ENCODE measurements around the gene PRKACA. TPM values are rescaled to one million over a fixed set of nuclear protein-coding genes. Genes with fewer than 3 reads are reported as not detected.

Gene PRKACA
- total and polyA plus RNA-seq, 8 donors, result 81.5 to 118 (median 93.7) TPM

DNA sequence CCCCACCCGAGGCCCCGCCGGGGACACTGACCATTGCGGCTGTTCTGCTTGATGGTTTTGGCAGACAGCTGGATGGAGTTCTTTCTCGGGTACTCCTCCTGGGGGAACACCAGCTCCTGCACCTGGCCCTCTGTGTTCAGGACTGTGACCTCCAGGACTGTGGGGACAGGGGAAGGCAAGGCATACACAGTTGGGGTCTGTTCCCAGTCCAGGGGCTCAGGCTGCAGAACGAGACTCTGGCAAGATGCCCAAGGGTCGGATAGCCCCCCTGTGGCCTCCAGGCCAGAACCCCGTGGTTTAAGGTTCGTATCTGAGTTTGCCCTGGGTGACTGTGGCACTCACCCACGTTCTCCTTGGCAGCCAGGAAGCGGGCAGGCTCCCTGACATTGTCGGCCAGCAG, 41.5 kb upstream of the PRKACA start:
- no peaks in the 10 kb centered on the region for H3K27me3 ChIP-seq
- H3K9me3 ChIP-seq, result no peaks in the 10 kb centered on the region
- H3K36me3 ChIP-seq, result peaks cover 0 to 51% of the 10 kb centered on the region in 2 donors
- TF ChIP-seq, protein P1, sequence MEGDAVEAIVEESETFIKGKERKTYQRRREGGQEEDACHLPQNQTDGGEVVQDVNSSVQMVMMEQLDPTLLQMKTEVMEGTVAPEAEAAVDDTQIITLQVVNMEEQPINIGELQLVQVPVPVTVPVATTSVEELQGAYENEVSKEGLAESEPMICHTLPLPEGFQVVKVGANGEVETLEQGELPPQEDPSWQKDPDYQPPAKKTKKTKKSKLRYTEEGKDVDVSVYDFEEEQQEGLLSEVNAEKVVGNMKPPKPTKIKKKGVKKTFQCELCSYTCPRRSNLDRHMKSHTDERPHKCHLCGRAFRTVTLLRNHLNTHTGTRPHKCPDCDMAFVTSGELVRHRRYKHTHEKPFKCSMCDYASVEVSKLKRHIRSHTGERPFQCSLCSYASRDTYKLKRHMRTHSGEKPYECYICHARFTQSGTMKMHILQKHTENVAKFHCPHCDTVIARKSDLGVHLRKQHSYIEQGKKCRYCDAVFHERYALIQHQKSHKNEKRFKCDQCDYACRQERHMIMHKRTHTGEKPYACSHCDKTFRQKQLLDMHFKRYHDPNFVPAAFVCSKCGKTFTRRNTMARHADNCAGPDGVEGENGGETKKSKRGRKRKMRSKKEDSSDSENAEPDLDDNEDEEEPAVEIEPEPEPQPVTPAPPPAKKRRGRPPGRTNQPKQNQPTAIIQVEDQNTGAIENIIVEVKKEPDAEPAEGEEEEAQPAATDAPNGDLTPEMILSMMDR (IDR thresholded peaks at IDR 0.05), result no peak
- intact Hi-C loops (cut with DNase I), result no loop called here
- H3K4me3 ChIP-seq, result no peak overlapping the region
- DNase-seq (no peak), ATAC-seq (no peak)
- no peaks in the 10 kb centered on the region for H3K4me1 ChIP-seq
- H3K27ac ChIP-seq, result no peak overlapping the region

DNA sequence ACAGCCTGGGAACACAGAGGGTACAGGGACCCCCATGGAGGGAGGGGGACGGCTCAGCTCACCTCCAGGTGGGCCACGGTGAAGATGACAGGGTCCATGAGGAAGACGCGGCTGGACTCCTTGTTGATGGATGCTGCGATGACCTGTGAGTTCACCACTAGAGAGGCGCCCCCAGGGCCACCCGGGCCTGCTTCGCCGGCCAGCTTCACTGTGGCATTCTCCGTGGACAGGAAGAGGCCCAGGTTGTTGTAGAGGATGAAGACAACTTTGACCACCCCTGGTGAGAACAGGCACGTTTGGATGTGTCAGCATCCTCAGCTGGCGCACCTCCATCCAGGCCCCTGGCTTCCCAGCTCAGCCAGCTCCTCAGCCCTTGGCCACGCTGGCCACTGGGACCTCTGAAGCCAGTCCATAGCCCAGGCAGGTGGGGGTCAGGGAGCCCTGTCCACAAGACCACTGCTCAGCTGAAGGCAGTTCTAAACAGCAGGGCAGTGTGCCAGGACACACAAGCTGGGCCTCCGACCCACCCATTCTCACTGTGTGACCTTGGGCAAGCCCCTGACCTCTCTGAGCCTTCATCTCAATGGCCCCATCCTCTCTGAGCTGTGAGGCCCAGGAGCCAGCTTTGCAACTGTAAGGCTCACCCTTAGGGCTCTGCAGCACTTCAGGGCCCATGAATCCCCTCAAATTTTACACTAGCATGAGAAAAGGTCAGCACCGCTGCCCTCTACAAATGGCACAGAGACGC, 40.9 kb upstream of the PRKACA start:
- TF ChIP-seq, protein P1 (IDR thresholded peaks at IDR 0.05), result no peak
- DNase-seq (no peak), ATAC-seq (no peak)
- no peak overlapping the region for H3K27ac ChIP-seq
- no peaks in the 10 kb centered on the region for H3K27me3 ChIP-seq
- H3K4me1 ChIP-seq, result no peaks in the 10 kb centered on the region
- no peak overlapping the region for H3K4me3 ChIP-seq
- no peaks in the 10 kb centered on the region for H3K9me3 ChIP-seq
- peaks cover 0 to 51% of the 10 kb centered on the region in 2 donors for H3K36me3 ChIP-seq
- intact Hi-C loops (cut with DNase I), result no loop called here

DNA sequence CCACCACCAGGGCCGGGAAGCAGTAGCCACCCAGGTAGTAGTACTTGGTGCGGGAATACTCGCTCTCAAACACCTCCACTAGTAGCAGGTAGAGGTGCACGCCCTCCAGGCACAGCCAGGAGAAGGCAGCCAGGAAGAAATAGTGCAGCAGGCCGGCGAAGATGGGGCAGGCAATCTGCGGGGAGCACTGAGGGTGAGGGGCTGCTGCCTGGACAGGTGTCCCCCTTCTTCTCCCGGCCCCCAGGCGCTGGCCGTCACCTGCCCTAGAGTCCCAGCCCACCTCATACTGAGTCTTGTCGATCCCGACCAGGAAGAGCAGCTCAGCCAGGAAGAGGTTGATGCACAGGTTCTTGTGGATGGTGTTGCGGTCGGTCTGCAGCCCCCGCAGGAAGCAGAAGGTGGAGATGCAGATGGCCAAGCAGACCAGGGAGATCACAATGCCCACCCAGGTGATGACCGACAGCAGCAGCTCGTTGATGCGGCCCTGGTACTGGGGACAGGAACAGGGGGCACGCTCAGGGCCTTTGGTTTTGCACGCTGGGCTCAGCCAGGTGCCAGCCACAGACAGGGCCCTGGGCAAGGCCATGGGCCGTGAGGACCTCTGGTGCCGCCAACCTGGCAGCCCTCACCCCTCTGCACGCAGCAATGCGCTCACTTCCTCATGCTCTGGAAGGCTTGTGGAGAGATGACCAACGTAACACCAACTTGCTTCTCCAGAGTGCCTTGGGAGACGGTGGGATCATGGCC, 39.6 kb upstream of the PRKACA start:
- Histone ChIP-seq H3K9me3 (no peaks in the 10 kb centered on the region), H3K4me1 (no peaks in the 10 kb centered on the region), H3K27ac (no peak overlapping the region), H3K36me3 (peaks cover 0 to 59% of the 10 kb centered on the region in 2 donors), H3K27me3 (no peaks in the 10 kb centered on the region), H3K4me3 (no peak overlapping the region)
- TF ChIP-seq, protein P1 (IDR thresholded peaks at IDR 0.05), result no peak
- peak in 1 of 4 donors; percentile 64 for DNase-seq
- intact Hi-C loops (cut with DNase I), result no loop called here
- ATAC-seq, result no peak

DNA sequence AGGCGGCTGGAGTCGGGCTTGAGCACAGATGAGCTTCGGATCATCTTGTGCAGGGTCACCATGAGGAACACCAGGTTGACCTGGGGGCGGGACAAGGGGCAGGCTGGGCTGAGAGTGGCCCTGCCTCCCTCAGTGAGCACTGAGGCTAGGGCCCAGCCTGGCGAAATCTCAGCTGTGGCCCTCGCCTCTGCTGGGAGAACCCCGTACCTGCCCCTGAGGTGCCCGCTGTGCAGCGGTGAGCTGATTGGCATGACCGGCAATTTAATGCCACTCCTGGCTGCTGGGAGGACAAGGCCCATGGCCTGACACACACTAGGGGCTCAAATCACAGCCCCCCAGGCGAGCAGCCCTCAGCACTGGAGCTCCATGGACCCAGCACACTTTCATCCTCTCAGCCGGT, 38.6 kb upstream of the PRKACA start:
- intact Hi-C loops (cut with DNase I), result no loop called here
- Histone ChIP-seq H3K27me3 (no peaks in the 10 kb centered on the region), H3K9me3 (no peaks in the 10 kb centered on the region), H3K27ac (no peak overlapping the region), H3K36me3 (peaks cover 0 to 68% of the 10 kb centered on the region in 2 donors), H3K4me1 (peaks cover 0 to 3% of the 10 kb centered on the region in 2 donors), H3K4me3 (no peak overlapping the region)
- DNase-seq (peak in 1 of 4 donors; percentile 70), ATAC-seq (no peak)
- TF ChIP-seq, protein P1 (IDR thresholded peaks at IDR 0.05), result no peak

DNA sequence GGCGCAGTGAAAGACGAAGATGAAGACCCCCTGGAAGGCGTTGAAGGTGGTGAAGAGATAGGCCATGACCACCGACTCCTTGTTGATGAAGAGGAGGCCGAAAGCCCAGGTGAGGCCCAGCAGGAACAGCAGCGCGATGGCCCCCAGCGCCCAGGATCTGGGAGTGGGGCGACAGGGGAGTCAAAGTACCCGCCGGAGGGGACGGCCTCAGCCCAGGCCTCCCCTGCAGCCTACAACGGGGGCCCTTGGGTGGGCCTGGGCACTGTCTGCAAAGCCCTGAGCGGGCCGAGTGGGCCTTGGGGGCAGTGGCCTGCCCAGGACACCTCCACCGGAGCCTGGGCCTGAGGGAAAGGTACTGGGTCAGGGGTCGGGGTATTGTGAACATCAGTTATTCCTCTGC, 37.8 kb upstream of the PRKACA start:
- H3K4me3 ChIP-seq, result no peak overlapping the region
- intact Hi-C loops (cut with DNase I), result no loop called here
- peaks cover 0 to 72% of the 10 kb centered on the region in 2 donors for H3K36me3 ChIP-seq
- H3K4me1 ChIP-seq, result peaks cover 0 to 10% of the 10 kb centered on the region in 2 donors
- H3K9me3 ChIP-seq, result no peaks in the 10 kb centered on the region
- no peak overlapping the region for H3K27ac ChIP-seq
- H3K27me3 ChIP-seq, result no peaks in the 10 kb centered on the region
- ATAC-seq, result no peak
- no peak for DNase-seq
- TF ChIP-seq, protein P1 (IDR thresholded peaks at IDR 0.05), result no peak

Data from left lung (tissue), 10 donors.